GM12878 (cell line): ENCODE measurements around the gene TNFRSF8. TPM values are rescaled to one million over a fixed set of nuclear protein-coding genes. Genes with fewer than 3 reads are reported as not detected.

Experiments
- ATAC-seq: fragments of 200-7000 bp; cut with Tn5 transposase; 3 replicates; pipeline ENCODE4 v1.9.1; 2020; ENCODE audit warnings: mild to moderate bottlenecking, moderate library complexity
- BruUV-seq: library from RNA; stranded (reverse); fragments of 400-500 nt; replicated peaks from 2 replicates; lab custom pipeline; 2021; lab: Mats Ljungman, UMichigan
- CTCF ChIA-PET: fragments of 300-600 bp; sonication (Branson Sonifier 250); formaldehyde crosslinking; extraction: SDS; loops from one replicate; lab custom pipeline; 2021; ENCODE audit warnings: inconsistent platforms; lab: Yijun Ruan, JAX
- POLR2A ChIA-PET: fragments of 350-600 bp; formaldehyde crosslinking; extraction: SDS; loops from one replicate; lab custom pipeline; 2021; ENCODE audit warnings: inconsistent platforms; lab: Charles Lee
- RAD21 ChIA-PET: fragments of 300-600 bp; sonication (Branson Sonifier 250); formaldehyde crosslinking; loops from one replicate; lab custom pipeline; 2023; ENCODE audit warnings: antibody characterized with exemption; ENCODE audit not compliant: unreplicated experiment; lab: Charles Lee
- SMC1A ChIA-PET: fragments of 300-600 bp; sonication (Branson Sonifier 250); formaldehyde crosslinking; loops from one replicate; lab custom pipeline; 2023; ENCODE audit not compliant: unreplicated experiment, uncharacterized antibody; lab: Charles Lee
- DNase-seq: peaks from one replicate; pipeline ENCODE4 v3.0.0-alpha.2; 2011; ENCODE audit warnings: low read depth, low spot score
- FAIRE-seq: peaks from 3 replicates; lab custom pipeline; 2011; peaks lifted over from hg19 to GRCh38; lab: Jason Lieb, UNC
- H2AFZ ChIP-seq: 2 replicates; pipeline ENCODE4 v1.6.0; 2011; ENCODE audit warnings: low read depth, low read length, control low read depth; ENCODE audit not compliant: control insufficient read depth
- H3K27ac ChIP-seq: 2 replicates; pipeline ENCODE4 v1.5.1; 2011; ENCODE audit warnings: control low read depth; ENCODE audit not compliant: control insufficient read depth, insufficient read depth
- H3K27me3 ChIP-seq, 2 experiments: replicated peaks in 1 of 2; 2 replicates each; pipeline versions ENCODE4 v1.6.0 to v1.6.1; 2011; ENCODE audit warnings: low read length in 1 of 2; ENCODE audit not compliant: control insufficient read depth in 2 of 2, insufficient read depth in 2 of 2
- H3K36me3 ChIP-seq, 2 experiments: 2 replicates each; pipeline ENCODE4 v1.5.1; 2011; ENCODE audit warnings: low read length in 1 of 2; ENCODE audit not compliant: control insufficient read depth in 2 of 2, insufficient read depth in 2 of 2
- H3K4me1 ChIP-seq: 2 replicates; pipeline ENCODE4 v1.6.1; 2011; ENCODE audit warnings: mild to moderate bottlenecking, low read length, moderate library complexity, mixed read lengths; ENCODE audit not compliant: control insufficient read depth, insufficient read depth
- H3K4me2 ChIP-seq: 2 replicates; pipeline ENCODE4 v1.6.0; 2011; ENCODE audit warnings: control low read depth; ENCODE audit not compliant: control insufficient read depth, insufficient read depth
- H3K4me3 ChIP-seq: fragments of 200-600 bp; sonication (generic); 2 replicates; pipeline ENCODE4 v1.5.1; 2016
- H3K79me2 ChIP-seq: 2 replicates; pipeline ENCODE4 v1.6.0; 2011; ENCODE audit warnings: low read length; ENCODE audit not compliant: control insufficient read depth, insufficient read depth
- H3K9ac ChIP-seq: 2 replicates; pipeline ENCODE4 v1.8.0; 2011; ENCODE audit warnings: low read length, control low read depth, mixed read lengths; ENCODE audit not compliant: control insufficient read depth, insufficient read depth
- H3K9me3 ChIP-seq: replicated peaks from 3 replicates; pipeline ENCODE4 v1.5.1; 2011; ENCODE audit warnings: mild to moderate bottlenecking, low read length; ENCODE audit not compliant: control insufficient read depth, insufficient read depth
- H4K20me1 ChIP-seq: 2 replicates; pipeline ENCODE4 v1.6.0; 2011; ENCODE audit not compliant: control insufficient read depth, insufficient read depth
- JUND ChIP-seq: IDR thresholded peaks from 2 replicates; pipeline ENCODE4 v1.6.1; 2012; ENCODE audit warnings: low read depth, mild to moderate bottlenecking, low read length, improper control_type of control experiment, moderate library complexity
- ZNF207 ChIP-seq: fragments of 450-650 bp; IDR thresholded peaks from 2 replicates; pipeline ENCODE4 v1.6.1; 2014; ENCODE audit warnings: antibody characterized with exemption, mild to moderate bottlenecking, borderline replicate concordance
- WGBS: methylation state at CpG from one replicate; pipeline ENCODE4 v1.1.6; 2016; ENCODE audit warnings: low lambda C conversion rate; ENCODE audit not compliant: insufficient replicate concordance, insufficient coverage; ENCODE audit errors: missing lambda C conversion rate; 5-methylcytosine and 5-hydroxymethylcytosine counted together
- in situ Hi-C: fragments of 300-500 bp; cut with MboI; formaldehyde crosslinking; loops from 9 replicates; pipeline ENCODE4 v1.14.3; 2018; ENCODE audit warnings: mixed read lengths
- intact Hi-C: fragments of 100-400 bp; cut with micrococcal nuclease; formaldehyde crosslinking; loops from one replicate; pipeline ENCODE4 v1.14.2; 2022; ENCODE audit not compliant: unreplicated experiment
- polyA plus RNA-seq, 11 experiments: library from polyadenylated mRNA; depleted of rRNA in 4 of 11; unstranded in 6 of 11; stranded (reverse) in 5 of 11; fragments of >200 nt; fragmentation: Nextera tagmentation in 4 of 11; fragmentation: Illumina TruSeq in 1 of 11; extraction: Ambion mirVana in 4 of 11; extraction: Trizol in 1 of 11; gene quantifications; 1 replicate in 1 of 11; 2 replicates in 10 of 11; pipeline versions ENCODE4 v1.2.1 to v1.2.3, GENCODE V29; 2011 to 2016; ENCODE audit warnings: inconsistent platforms in 2 of 11, missing spikeins in 2 of 11, low read depth in 1 of 11
- total RNA-seq, 4 experiments: library from RNA; depleted of rRNA in 3 of 4; stranded (reverse); fragments of >200 nt in 3 of 4; fragmentation: Illumina TruSeq in 1 of 4; extraction: Trizol in 1 of 4; gene quantifications; 2 replicates each; pipeline versions ENCODE4 v1.2.1 to v1.2.3, GENCODE V29; 2013 to 2021
- TF ChIP-seq, protein P1 (sequence below): IDR thresholded peaks from 2 replicates; pipeline ENCODE4 v1.6.1; 2012; ENCODE audit warnings: improper control_type of control experiment, low read depth, low read length; ENCODE audit not compliant: insufficient replicate concordance

Gene TNFRSF8
- total and polyA plus RNA-seq, 10 of the 15 experiments (the other 5 are each of a cell fraction or from before 2014, with no cell fraction given), result 9.8 to 114 (median 58.8) TPM

DNA sequence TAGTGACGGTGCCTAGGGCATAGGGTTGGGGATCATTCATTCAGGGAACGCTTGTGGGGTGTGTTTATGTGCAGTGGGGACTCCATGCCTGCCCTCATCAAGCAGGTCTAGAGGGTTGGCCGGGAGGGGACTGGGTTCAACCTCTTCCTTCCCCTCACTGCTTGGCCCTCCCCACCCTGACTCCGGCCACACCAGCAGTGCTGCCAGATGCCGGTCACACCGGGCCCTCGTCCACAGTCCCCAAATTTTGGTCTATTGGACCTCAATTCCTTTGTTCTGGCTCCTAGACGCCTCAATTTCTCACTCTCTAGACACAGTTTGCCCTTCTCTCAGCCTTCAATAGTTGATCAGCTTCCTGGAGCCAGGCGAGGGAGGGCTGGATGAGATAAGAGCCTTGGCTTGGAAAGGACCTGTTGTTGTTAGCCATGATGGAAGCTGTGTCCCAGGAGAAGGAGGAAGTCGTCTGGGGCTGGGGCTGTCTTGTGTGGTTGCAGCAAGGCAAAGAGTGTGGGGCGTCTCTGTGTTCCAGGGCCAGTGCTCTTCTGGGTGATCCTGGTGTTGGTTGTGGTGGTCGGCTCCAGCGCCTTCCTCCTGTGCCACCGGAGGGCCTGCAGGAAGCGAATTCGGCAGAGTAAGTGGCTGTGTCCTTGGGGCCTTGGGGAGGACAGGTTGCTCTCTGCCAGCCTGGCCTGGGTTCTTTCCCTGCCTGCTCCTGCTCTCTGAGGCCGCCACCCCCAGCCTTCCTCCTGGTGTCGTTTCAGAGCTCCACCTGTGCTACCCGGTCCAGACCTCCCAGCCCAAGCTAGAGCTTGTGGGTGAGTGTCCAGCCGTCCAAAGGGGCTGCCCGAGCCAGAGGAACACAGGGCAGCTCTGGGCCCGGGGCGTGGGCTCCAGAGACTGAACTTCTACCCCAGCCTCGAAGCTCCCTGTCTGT, 62.6 kb downstream of the TNFRSF8 start:
- no peak overlapping the region for H3K4me3 ChIP-seq
- TF ChIP-seq JUND (no peak), ZNF207 (no peak)
- TF ChIP-seq, protein P1, sequence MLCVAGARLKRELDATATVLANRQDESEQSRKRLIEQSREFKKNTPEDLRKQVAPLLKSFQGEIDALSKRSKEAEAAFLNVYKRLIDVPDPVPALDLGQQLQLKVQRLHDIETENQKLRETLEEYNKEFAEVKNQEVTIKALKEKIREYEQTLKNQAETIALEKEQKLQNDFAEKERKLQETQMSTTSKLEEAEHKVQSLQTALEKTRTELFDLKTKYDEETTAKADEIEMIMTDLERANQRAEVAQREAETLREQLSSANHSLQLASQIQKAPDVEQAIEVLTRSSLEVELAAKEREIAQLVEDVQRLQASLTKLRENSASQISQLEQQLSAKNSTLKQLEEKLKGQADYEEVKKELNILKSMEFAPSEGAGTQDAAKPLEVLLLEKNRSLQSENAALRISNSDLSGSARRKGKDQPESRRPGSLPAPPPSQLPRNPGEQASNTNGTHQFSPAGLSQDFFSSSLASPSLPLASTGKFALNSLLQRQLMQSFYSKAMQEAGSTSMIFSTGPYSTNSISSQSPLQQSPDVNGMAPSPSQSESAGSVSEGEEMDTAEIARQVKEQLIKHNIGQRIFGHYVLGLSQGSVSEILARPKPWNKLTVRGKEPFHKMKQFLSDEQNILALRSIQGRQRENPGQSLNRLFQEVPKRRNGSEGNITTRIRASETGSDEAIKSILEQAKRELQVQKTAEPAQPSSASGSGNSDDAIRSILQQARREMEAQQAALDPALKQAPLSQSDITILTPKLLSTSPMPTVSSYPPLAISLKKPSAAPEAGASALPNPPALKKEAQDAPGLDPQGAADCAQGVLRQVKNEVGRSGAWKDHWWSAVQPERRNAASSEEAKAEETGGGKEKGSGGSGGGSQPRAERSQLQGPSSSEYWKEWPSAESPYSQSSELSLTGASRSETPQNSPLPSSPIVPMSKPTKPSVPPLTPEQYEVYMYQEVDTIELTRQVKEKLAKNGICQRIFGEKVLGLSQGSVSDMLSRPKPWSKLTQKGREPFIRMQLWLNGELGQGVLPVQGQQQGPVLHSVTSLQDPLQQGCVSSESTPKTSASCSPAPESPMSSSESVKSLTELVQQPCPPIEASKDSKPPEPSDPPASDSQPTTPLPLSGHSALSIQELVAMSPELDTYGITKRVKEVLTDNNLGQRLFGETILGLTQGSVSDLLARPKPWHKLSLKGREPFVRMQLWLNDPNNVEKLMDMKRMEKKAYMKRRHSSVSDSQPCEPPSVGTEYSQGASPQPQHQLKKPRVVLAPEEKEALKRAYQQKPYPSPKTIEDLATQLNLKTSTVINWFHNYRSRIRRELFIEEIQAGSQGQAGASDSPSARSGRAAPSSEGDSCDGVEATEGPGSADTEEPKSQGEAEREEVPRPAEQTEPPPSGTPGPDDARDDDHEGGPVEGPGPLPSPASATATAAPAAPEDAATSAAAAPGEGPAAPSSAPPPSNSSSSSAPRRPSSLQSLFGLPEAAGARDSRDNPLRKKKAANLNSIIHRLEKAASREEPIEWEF, result no peak
- TF ChIP-seq, all 136 proteins: peak for 0
- ChIA-PET SMC1A (interaction anchor here (0.7 to 7.8 kb wide), 31 partner anchors 7 to 494 kb away, joined by 3 to 191 read pairs (median 5); partner anchors contain the start of gene TNFRSF1B), RAD21 (interaction anchor here (0.6 to 6.3 kb wide), 28 partner anchors 11 to 533 kb away, joined by 3 to 84 read pairs (median 6); partner anchors contain the start of gene VPS13D), POLR2A (interaction anchor here (0.8 to 2.0 kb wide), 2 partner anchors 23 to 24 kb away, joined by 5 read pairs; no protein-coding TSS in a partner anchor), CTCF (interaction anchor here (0.6 to 6.6 kb wide), 40 partner anchors 9 to 533 kb away, joined by 3 to 161 read pairs (median 7); partner anchors contain the start of gene DHRS3)
- DNase-seq (no peak), ATAC-seq (no peak), FAIRE-seq (no peak)
- no peaks in the 10 kb centered on the region for H3K79me2 ChIP-seq
- no peak overlapping the region for H2AFZ ChIP-seq
- no peak overlapping the region for H3K9ac ChIP-seq
- no peaks in the 10 kb centered on the region for H3K27me3 ChIP-seq
- intact Hi-C loops, result loop anchor here (10.0 kb wide), 1 partner anchor 499 kb away; no protein-coding TSS in a partner anchor
- BruUV-seq, result no TSS peak
- H3K27ac ChIP-seq, result no peak overlapping the region
- in situ Hi-C loops, result loop anchor here (5.0 kb wide), 2 partner anchors 82 to 497 kb away; no protein-coding TSS in a partner anchor
- H3K36me3 ChIP-seq, result peaks cover 33 to 41% of the 10 kb centered on the region in 2 experiments
- H3K9me3 ChIP-seq, result no peaks in the 10 kb centered on the region
- no peaks in the 10 kb centered on the region for H4K20me1 ChIP-seq
- WGBS, result 89% methylated on average over 24 of the region's 24 CpGs
- no peak overlapping the region for H3K4me2 ChIP-seq
- no peaks in the 10 kb centered on the region for H3K4me1 ChIP-seq
